ENCODE results near the gene PGGHG.

GRCh38 chr11:250274-250673 lies 38.7 kb upstream of the PGGHG start:
- no peak for TF ChIP-seq CTCF (IDR thresholded peaks at IDR 0.05)
- no peak for TF ChIP-seq POLR2A (IDR thresholded peaks at IDR 0.05)
- no peak for TF ChIP-seq EP300 (IDR thresholded peaks at IDR 0.05)
- no peak for TF ChIP-seq POLR2AphosphoS5 (IDR thresholded peaks at IDR 0.05)

Data from stomach (tissue), 4 donors.